ENCODE data around the gene SH2D1B. TPM values are rescaled to one million over a fixed set of nuclear protein-coding genes. Genes with fewer than 3 reads are reported as not detected.
"Not testable (repeated sequence)": the region's sequence is repeated elsewhere in the genome, so short reads cannot be mapped to it uniquely, and the experiment has no call there.

The SH2D1B gene
- total RNA-seq = not detected
- polyA plus RNA-seq = 1 to 10 TPM in 1 of 3 donors, under 1 TPM in 2; 0.60 to 2.3 (median 0.92) TPM

GRCh38 chr1:162412002-162412401 lies at the start of gene SH2D1B:
Gene SH2D1B (minus strand): TSS chr1:162412136. CDS start chr1:162412016, 120 bp downstream.
- Histone ChIP-seq H3K36me3 (no peaks in the 10 kb centered on the region), H3K4me1 (no peaks in the 10 kb centered on the region), H3K27me3 (no peaks in the 10 kb centered on the region), H3K27ac (no peak within 1 kb of the TSS), H3K4me3 (no peak within 1 kb of the TSS), H3K9me3 (no peaks in the 10 kb centered on the region)
- intact Hi-C loops (cut with DNase I) = no loop called here
- WGBS, 2 donors = 71 to 91% methylated on average over 3 of the region's 3 CpGs
- no peak for DNase-seq
- TF ChIP-seq EP300 (IDR thresholded peaks at IDR 0.05) = no peak
- TF ChIP-seq POLR2A (IDR thresholded peaks at IDR 0.05) = no peak
- TF ChIP-seq POLR2AphosphoS5 (IDR thresholded peaks at IDR 0.05) = no peak
- no peak for TF ChIP-seq CTCF (IDR thresholded peaks at IDR 0.05)

- no peaks in the 10 kb centered on the region for H3K36me3 ChIP-seq
- no peak overlapping the region for H3K27ac ChIP-seq
- no peaks in the 10 kb centered on the region for H3K27me3 ChIP-seq
- no peaks in the 10 kb centered on the region for H3K4me1 ChIP-seq
- intact Hi-C loops (cut with DNase I) = no loop called here
- WGBS, 2 donors = 92% methylated on average over 5 of the region's 5 CpGs
- H3K4me3 ChIP-seq = no peak overlapping the region
- TF ChIP-seq POLR2A (IDR thresholded peaks at IDR 0.05) = no peak
- no peak for TF ChIP-seq POLR2AphosphoS5 (IDR thresholded peaks at IDR 0.05)
- TF ChIP-seq EP300 (IDR thresholded peaks at IDR 0.05) = no peak
- no peak for TF ChIP-seq CTCF (IDR thresholded peaks at IDR 0.05)
- DNase-seq = no peak
- H3K9me3 ChIP-seq = no peaks in the 10 kb centered on the region
Measured at GRCh38 chr1:162458236-162458635, 46.3 kb upstream of the SH2D1B start.

- no peak overlapping the region for H3K4me3 ChIP-seq
- TF ChIP-seq POLR2AphosphoS5 (IDR thresholded peaks at IDR 0.05) = no peak
- TF ChIP-seq CTCF (IDR thresholded peaks at IDR 0.05) = no peak
- no peak for TF ChIP-seq POLR2A (IDR thresholded peaks at IDR 0.05)
- TF ChIP-seq EP300 (IDR thresholded peaks at IDR 0.05) = no peak
- H3K36me3 ChIP-seq = no peaks in the 10 kb centered on the region
- no peaks in the 10 kb centered on the region for H3K27me3 ChIP-seq
- intact Hi-C loops (cut with DNase I) = no loop called here
- H3K4me1 ChIP-seq = no peaks in the 10 kb centered on the region
- H3K9me3 ChIP-seq = no peaks in the 10 kb centered on the region
- no peak for DNase-seq
- WGBS, 2 donors = 77 to 91% methylated on average over 4 of the region's 4 CpGs
- no peak overlapping the region for H3K27ac ChIP-seq
Measured at GRCh38 chr1:162456323-162456722, 44.4 kb upstream of the SH2D1B start.

- H3K9me3 ChIP-seq; H3K27ac ChIP-seq; intact Hi-C loops (cut with DNase I); H3K27me3 ChIP-seq; H3K4me3 ChIP-seq; H3K4me1 ChIP-seq; DNase-seq; H3K36me3 ChIP-seq: not testable (repeated sequence)
- 93 to 98% methylated on average over 1 of the region's 3 CpGs for WGBS, 2 donors
Measured at GRCh38 chr1:162454361-162454760, 42.4 kb upstream of the SH2D1B start.

GRCh38 chr1:162446946-162447345 lies 35.0 kb upstream of the SH2D1B start:
- Histone ChIP-seq H3K9me3 (no peaks in the 10 kb centered on the region), H3K27ac (no peak overlapping the region), H3K4me1 (no peaks in the 10 kb centered on the region), H3K27me3 (no peaks in the 10 kb centered on the region), H3K4me3 (no peak overlapping the region), H3K36me3 (no peaks in the 10 kb centered on the region)
- WGBS, 2 donors = 90 to 92% methylated on average over 2 of the region's 2 CpGs
- no peak for DNase-seq
- TF ChIP-seq POLR2A (IDR thresholded peaks at IDR 0.05) (no peak), POLR2AphosphoS5 (IDR thresholded peaks at IDR 0.05) (no peak), EP300 (IDR thresholded peaks at IDR 0.05) (no peak), CTCF (IDR thresholded peaks at IDR 0.05) (no peak)
- intact Hi-C loops (cut with DNase I) = no loop called here
